ENCODE results near the gene TMEM98. TPM values are rescaled to one million over a fixed set of nuclear protein-coding genes. Genes with fewer than 3 reads are reported as not detected.

TMEM98 gene
- total and polyA plus RNA-seq, 9 of the 15 experiments (the other 6 are each of a cell fraction or from before 2014, with no cell fraction given): 33.5 to 164 (median 84.7) TPM

- TF ChIP-seq, protein P1, sequence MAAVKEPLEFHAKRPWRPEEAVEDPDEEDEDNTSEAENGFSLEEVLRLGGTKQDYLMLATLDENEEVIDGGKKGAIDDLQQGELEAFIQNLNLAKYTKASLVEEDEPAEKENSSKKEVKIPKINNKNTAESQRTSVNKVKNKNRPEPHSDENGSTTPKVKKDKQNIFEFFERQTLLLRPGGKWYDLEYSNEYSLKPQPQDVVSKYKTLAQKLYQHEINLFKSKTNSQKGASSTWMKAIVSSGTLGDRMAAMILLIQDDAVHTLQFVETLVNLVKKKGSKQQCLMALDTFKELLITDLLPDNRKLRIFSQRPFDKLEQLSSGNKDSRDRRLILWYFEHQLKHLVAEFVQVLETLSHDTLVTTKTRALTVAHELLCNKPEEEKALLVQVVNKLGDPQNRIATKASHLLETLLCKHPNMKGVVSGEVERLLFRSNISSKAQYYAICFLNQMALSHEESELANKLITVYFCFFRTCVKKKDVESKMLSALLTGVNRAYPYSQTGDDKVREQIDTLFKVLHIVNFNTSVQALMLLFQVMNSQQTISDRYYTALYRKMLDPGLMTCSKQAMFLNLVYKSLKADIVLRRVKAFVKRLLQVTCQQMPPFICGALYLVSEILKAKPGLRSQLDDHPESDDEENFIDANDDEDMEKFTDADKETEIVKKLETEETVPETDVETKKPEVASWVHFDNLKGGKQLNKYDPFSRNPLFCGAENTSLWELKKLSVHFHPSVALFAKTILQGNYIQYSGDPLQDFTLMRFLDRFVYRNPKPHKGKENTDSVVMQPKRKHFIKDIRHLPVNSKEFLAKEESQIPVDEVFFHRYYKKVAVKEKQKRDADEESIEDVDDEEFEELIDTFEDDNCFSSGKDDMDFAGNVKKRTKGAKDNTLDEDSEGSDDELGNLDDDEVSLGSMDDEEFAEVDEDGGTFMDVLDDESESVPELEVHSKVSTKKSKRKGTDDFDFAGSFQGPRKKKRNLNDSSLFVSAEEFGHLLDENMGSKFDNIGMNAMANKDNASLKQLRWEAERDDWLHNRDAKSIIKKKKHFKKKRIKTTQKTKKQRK (IDR thresholded peaks at IDR 0.05; ENCODE audit: borderline replicate concordance, low read depth, low read length): no peak
- TF ChIP-seq MTA1 (IDR thresholded peaks at IDR 0.05; ENCODE audit: borderline replicate concordance) (no peak), FOXJ2 (tag; IDR thresholded peaks at IDR 0.05) (0 out of 2 replicates have a peak, but pooled peaks have one; percentile 28), ZNF589 (CRISPR knock-in tag; IDR thresholded peaks at IDR 0.05; ENCODE audit: low read depth) (0 out of 2 replicates have a peak, but pooled peaks have one; percentile 46), FOXK2 (conservative IDR thresholded peaks at IDR 0.05 in 1 of 2, IDR thresholded peaks at IDR 0.05 in 1 of 2; ENCODE audit: low read depth in 2 of 2) (peak in 1 of 2 experiments; percentile 66; a peak in 3 of 4 replicates), GABPB1 (CRISPR knock-in tag; IDR thresholded peaks at IDR 0.05) (0 out of 2 replicates have a peak, but pooled peaks have one; percentile 33), BRD9 (IDR thresholded peaks at IDR 0.05; ENCODE audit: low read depth, partially characterized antibody) (peak; percentile 91), ZSCAN32 (CRISPR knock-in tag; IDR thresholded peaks at IDR 0.05) (no peak), NR2F6 (CRISPR knock-in tag; IDR thresholded peaks at IDR 0.05) (no peak), ZNF609 (CRISPR knock-in tag; IDR thresholded peaks at IDR 0.05; ENCODE audit: borderline replicate concordance) (no peak), HBP1 (CRISPR knock-in tag; IDR thresholded peaks at IDR 0.05) (0 out of 2 replicates have a peak, but pooled peaks have one; percentile 7), CC2D1A (IDR thresholded peaks at IDR 0.05) (peak; percentile 69), KLF10 (CRISPR knock-in tag; IDR thresholded peaks at IDR 0.05) (no peak)
- TF ChIP-seq, protein P2, sequence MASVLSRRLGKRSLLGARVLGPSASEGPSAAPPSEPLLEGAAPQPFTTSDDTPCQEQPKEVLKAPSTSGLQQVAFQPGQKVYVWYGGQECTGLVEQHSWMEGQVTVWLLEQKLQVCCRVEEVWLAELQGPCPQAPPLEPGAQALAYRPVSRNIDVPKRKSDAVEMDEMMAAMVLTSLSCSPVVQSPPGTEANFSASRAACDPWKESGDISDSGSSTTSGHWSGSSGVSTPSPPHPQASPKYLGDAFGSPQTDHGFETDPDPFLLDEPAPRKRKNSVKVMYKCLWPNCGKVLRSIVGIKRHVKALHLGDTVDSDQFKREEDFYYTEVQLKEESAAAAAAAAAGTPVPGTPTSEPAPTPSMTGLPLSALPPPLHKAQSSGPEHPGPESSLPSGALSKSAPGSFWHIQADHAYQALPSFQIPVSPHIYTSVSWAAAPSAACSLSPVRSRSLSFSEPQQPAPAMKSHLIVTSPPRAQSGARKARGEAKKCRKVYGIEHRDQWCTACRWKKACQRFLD (CRISPR knock-in tag; IDR thresholded peaks at IDR 0.05): no peak
- TF ChIP-seq, protein P3, sequence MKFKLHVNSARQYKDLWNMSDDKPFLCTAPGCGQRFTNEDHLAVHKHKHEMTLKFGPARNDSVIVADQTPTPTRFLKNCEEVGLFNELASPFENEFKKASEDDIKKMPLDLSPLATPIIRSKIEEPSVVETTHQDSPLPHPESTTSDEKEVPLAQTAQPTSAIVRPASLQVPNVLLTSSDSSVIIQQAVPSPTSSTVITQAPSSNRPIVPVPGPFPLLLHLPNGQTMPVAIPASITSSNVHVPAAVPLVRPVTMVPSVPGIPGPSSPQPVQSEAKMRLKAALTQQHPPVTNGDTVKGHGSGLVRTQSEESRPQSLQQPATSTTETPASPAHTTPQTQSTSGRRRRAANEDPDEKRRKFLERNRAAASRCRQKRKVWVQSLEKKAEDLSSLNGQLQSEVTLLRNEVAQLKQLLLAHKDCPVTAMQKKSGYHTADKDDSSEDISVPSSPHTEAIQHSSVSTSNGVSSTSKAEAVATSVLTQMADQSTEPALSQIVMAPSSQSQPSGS (CRISPR knock-in tag; IDR thresholded peaks at IDR 0.05): no peak
These were observed 18.1 kb upstream of the TMEM98 start (continued) for GRCh38 chr17:32909787-32910369.

Measured in K562 (cell line).